Lower leg skin (tissue), 4 donors: ENCODE measurements around the gene TRMT61A. TPM values are rescaled to one million over a fixed set of nuclear protein-coding genes. Genes with fewer than 3 reads are reported as not detected.

Source experiments
- DNase-seq, 2 donors: peaks; one replicate each; pipeline ENCODE4 v3.0.0-alpha.2; 2019; ENCODE audit warnings: low spot score in 2 of 2
- H3K4me3 ChIP-seq: fragments of 200-600 bp; sonication (generic); 2 replicates; pipeline ENCODE4 v1.5.1; 2017; ENCODE audit warnings: mild to moderate bottlenecking, low read depth; ENCODE audit not compliant: poor library complexity, severe bottlenecking
- POLR2A ChIP-seq, 2 donors: fragments of 450-650 bp; IDR thresholded peaks; one replicate each; pipeline ENCODE4 v1.6.1; 2016 to 2017; ENCODE audit warnings: antibody characterized with exemption in 2 of 2, mild to moderate bottlenecking in 1 of 2, moderate library complexity in 1 of 2
- WGBS, 2 donors: methylation state at CpG; one replicate each; pipeline ENCODE4 v1.1.5; 2018; 5-methylcytosine and 5-hydroxymethylcytosine counted together
- intact Hi-C: fragments of 100-400 bp; cut with DNase I; formaldehyde crosslinking; loops from one replicate; pipeline ENCODE4 v1.15.0; 2023; ENCODE audit warnings: low total_unique reads
- total RNA-seq, 4 donors: library from RNA; depleted of rRNA; stranded (reverse); fragments of >200 nt; gene quantifications; one replicate each; pipeline ENCODE4 v1.1.0, GENCODE V29; 2016
- TF ChIP-seq, protein P1 (sequence below), 3 donors: fragments of 450-650 bp; IDR thresholded peaks; one replicate each; pipeline ENCODE4 v1.5.1; 2016; ENCODE audit warnings: antibody characterized with exemption in 3 of 3, mild to moderate bottlenecking in 3 of 3, moderate library complexity in 2 of 3

The TRMT61A gene
- total RNA-seq, 4 donors from 2014 or later: 9.2 to 22.5 (median 16.0) TPM

- H3K4me3 ChIP-seq: no peak overlapping the region
- intact Hi-C loops: no loop called here
- TF ChIP-seq, protein P1, sequence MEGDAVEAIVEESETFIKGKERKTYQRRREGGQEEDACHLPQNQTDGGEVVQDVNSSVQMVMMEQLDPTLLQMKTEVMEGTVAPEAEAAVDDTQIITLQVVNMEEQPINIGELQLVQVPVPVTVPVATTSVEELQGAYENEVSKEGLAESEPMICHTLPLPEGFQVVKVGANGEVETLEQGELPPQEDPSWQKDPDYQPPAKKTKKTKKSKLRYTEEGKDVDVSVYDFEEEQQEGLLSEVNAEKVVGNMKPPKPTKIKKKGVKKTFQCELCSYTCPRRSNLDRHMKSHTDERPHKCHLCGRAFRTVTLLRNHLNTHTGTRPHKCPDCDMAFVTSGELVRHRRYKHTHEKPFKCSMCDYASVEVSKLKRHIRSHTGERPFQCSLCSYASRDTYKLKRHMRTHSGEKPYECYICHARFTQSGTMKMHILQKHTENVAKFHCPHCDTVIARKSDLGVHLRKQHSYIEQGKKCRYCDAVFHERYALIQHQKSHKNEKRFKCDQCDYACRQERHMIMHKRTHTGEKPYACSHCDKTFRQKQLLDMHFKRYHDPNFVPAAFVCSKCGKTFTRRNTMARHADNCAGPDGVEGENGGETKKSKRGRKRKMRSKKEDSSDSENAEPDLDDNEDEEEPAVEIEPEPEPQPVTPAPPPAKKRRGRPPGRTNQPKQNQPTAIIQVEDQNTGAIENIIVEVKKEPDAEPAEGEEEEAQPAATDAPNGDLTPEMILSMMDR (IDR thresholded peaks at IDR 0.05): no peak
- peak in 1 of 2 donors; percentile 74 for DNase-seq
- WGBS, 2 donors: 0 to 31% methylated on average over 1 of the region's 1 CpG
Measured at GRCh38 chr14:103496776-103497175, 32.2 kb upstream of the TRMT61A start.

- peak in 1 of 2 donors; percentile 48 for DNase-seq
- H3K4me3 ChIP-seq: no peak overlapping the region
- intact Hi-C loops: loop anchor here (5.0 kb wide), 1 partner anchor 48 kb away; no protein-coding TSS in a partner anchor
- TF ChIP-seq POLR2A (IDR thresholded peaks at IDR 0.05): no peak
- 54 to 58% methylated on average over 10 of the region's 10 CpGs for WGBS, 2 donors
Measured at GRCh38 chr14:103499709-103500108, 29.3 kb upstream of the TRMT61A start.

DNA sequence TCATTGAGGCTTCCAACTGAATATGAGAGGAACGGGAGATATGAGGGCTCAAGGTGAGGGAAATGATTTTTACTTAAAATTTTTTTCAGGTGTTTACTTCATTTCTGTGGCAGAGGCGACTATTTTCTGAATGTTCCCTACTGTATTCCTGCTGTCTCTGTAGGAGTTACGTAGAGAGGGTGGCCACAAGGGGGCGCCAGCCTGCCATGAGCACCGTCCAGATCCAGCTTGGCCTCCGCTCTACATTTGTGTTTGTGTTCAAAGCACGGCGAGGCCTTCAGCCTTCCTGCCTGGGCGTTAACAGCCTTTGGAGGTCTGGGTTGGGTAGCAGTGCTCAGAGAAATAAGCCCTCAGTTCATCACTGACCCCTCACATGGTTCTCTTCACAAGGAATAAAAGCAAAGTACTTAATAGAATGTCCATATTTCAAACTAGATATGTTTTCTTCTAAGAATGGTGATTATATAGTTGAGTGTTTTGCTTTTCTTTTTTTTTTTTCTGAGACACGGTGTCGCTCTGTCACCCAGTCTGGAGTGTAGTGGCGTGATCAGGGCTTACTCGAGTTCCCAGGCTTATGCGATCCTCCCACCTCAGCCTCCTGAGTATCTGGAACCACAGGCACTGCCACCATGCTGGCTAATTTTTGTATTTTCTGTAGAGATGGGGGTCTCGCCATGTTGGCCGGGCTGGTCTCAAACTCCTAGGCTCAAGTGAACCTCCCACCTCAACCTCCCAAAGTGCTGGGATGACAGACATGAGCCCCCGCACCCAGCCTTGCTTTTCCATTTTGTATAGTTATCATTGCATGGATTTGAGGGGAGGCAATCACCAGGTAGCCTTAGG lies 28.6 kb upstream of the TRMT61A start:
- no peak for TF ChIP-seq POLR2A (IDR thresholded peaks at IDR 0.05)
- TF ChIP-seq, protein P1 (IDR thresholded peaks at IDR 0.05): peak in 1 of 3 donors; percentile 70
- WGBS, 2 donors: 36 to 37% methylated on average over 17 of the region's 17 CpGs
- DNase-seq: peak; percentile 87 to 98
- intact Hi-C loops: loop anchor here (5.0 kb wide), 1 partner anchor 47 kb away; no protein-coding TSS in a partner anchor
- no peak overlapping the region for H3K4me3 ChIP-seq

GRCh38 chr14:103501041-103501870 lies 27.7 kb upstream of the TRMT61A start:
- WGBS, 2 donors: 80 to 83% methylated on average over 11 of the region's 11 CpGs
- intact Hi-C loops: loop anchor here (5.0 kb wide), 1 partner anchor 46 kb away; no protein-coding TSS in a partner anchor
- TF ChIP-seq, protein P1 (IDR thresholded peaks at IDR 0.05): no peak
- no peak for TF ChIP-seq POLR2A (IDR thresholded peaks at IDR 0.05)
- no peak overlapping the region for H3K4me3 ChIP-seq
- DNase-seq: peak in 1 of 2 donors; percentile 79

GRCh38 chr14:103501921-103502669 lies 26.9 kb upstream of the TRMT61A start:
- DNase-seq: peak in 1 of 2 donors; percentile 15
- no peak overlapping the region for H3K4me3 ChIP-seq
- intact Hi-C loops: loop anchor here (5.0 kb wide), 1 partner anchor 45 kb away; no protein-coding TSS in a partner anchor
- TF ChIP-seq, protein P1 (IDR thresholded peaks at IDR 0.05): no peak
- TF ChIP-seq POLR2A (IDR thresholded peaks at IDR 0.05): no peak
- 72 to 85% methylated on average over 9 of the region's 9 CpGs for WGBS, 2 donors
